LNCaP clone FGC (cell line): ENCODE data around the gene REEP3.

Experiments used
- DNase-seq: peaks from one replicate; pipeline ENCODE4 v3.0.0-alpha.2; 2011; ENCODE audit warnings: low read depth
- H3K4me3 ChIP-seq: 2 replicates; pipeline ENCODE4 v1.5.1; 2011; ENCODE audit warnings: mild to moderate bottlenecking, low read depth, low read length, control low read depth
- CTCF ChIP-seq: IDR thresholded peaks from 2 replicates; pipeline ENCODE4 v1.5.1; 2012; ENCODE audit warnings: mild to moderate bottlenecking; ENCODE audit not compliant: control insufficient read depth, insufficient read depth; ENCODE audit errors: extremely low read depth

The REEP3 gene

GRCh38 chr10:63667596-63668480 lies 146.6 kb downstream of the REEP3 start:
- no peak for TF ChIP-seq CTCF
- no peak for DNase-seq
- H3K4me3 ChIP-seq, result no peak overlapping the region

- no peak for TF ChIP-seq CTCF
- no peak overlapping the region for H3K4me3 ChIP-seq
- DNase-seq, result no peak
Observed at GRCh38 chr10:63670291-63670898, 149.2 kb downstream of the REEP3 start.

- DNase-seq, result peak; percentile 15
- no peak overlapping the region for H3K4me3 ChIP-seq
- TF ChIP-seq CTCF, result no peak
Observed at GRCh38 chr10:63671317-63671937, 150.2 kb downstream of the REEP3 start.

- no peak for DNase-seq
- no peak overlapping the region for H3K4me3 ChIP-seq
- TF ChIP-seq CTCF, result no peak
Observed at GRCh38 chr10:63672491-63672890, 151.3 kb downstream of the REEP3 start.

GRCh38 chr10:63673246-63673645 lies 152.0 kb downstream of the REEP3 start:
- no peak for TF ChIP-seq CTCF
- no peak for DNase-seq
- no peak overlapping the region for H3K4me3 ChIP-seq

- no peak for TF ChIP-seq CTCF
- H3K4me3 ChIP-seq, result no peak overlapping the region
- DNase-seq, result no peak
Observed at GRCh38 chr10:63673846-63674245, 152.6 kb downstream of the REEP3 start.
